ENCODE data around the gene LST1. TPM values are rescaled to one million over a fixed set of nuclear protein-coding genes. Genes with fewer than 3 reads are reported as not detected.

Gene LST1
- total RNA-seq, 1 experiment from 2014 or later = not detected

GRCh38 chr6:31621320-31621939 is 35.4 kb downstream of the LST1 start:
- Histone ChIP-seq H3K4me3 (ENCODE audit: low read length) (peak overlapping the region; percentile 99), H3K9me3 (ENCODE audit: low read length) (no peaks in the 10 kb centered on the region), H3K9ac (ENCODE audit: low read length) (peak overlapping the region; percentile 99), H3K9me2 (replicated peaks; ENCODE audit: low read length) (no peaks in the 10 kb centered on the region), H4K20me1 (ENCODE audit: low read length) (peaks cover 24% of the 10 kb centered on the region), H2AFZ (ENCODE audit: low read length) (0 out of 2 replicates have a peak overlapping the region, but pooled peaks have one; percentile 58), H3K36me3 (ENCODE audit: low read depth, low read length) (peaks cover 30% of the 10 kb centered on the region), H3F3A (ENCODE audit: low read length, unreplicated experiment) (no peaks in the 10 kb centered on the region), H3K27ac (ENCODE audit: low read length) (peak overlapping the region; percentile 79), H3K79me2 (ENCODE audit: low read length) (peaks cover 52% of the 10 kb centered on the region), H3K27me3 (ENCODE audit: low read length) (no peaks in the 10 kb centered on the region), H3K4me1 (ENCODE audit: insufficient read depth, low read length) (peaks cover 17% of the 10 kb centered on the region), H3K4me2 (ENCODE audit: low read length) (peak overlapping the region; percentile 98)
- DNase-seq = no peak
- BruUV-seq (replicated peaks) = TSS peak; percentile 53
- TF ChIP-seq EZH2phosphoT487 (IDR thresholded peaks at IDR 0.05; ENCODE audit: borderline replicate concordance, low read length) (no peak), CTCF (conservative IDR thresholded peaks at IDR 0.05; ENCODE audit: low read depth, low read length) (no peak), EZH2 (IDR thresholded peaks at IDR 0.05; ENCODE audit: low read length, unreplicated experiment) (no peak)
- POLR2A ChIA-PET (ENCODE audit: unreplicated experiment) = interaction anchor here (0.8 kb wide), 1 partner anchor 30 kb away, joined by 7 read pairs; no protein-coding TSS in a partner anchor
- CTCF ChIA-PET = no interaction called here
- ATAC-seq = no peak
- intact Hi-C loops (cut with micrococcal nuclease) = no loop called here

- BruUV-seq (replicated peaks) = no TSS peak
- peaks cover 35% of the 10 kb centered on the region for H3K36me3 ChIP-seq (ENCODE audit: low read depth, low read length)
- peak overlapping the region; percentile 98 for H3K4me2 ChIP-seq (ENCODE audit: low read length)
- H3K9ac ChIP-seq (ENCODE audit: low read length) = peak overlapping the region; percentile 99
- H3K27ac ChIP-seq (ENCODE audit: low read length) = peak overlapping the region; percentile 79
- H3K27me3 ChIP-seq (ENCODE audit: low read length) = no peaks in the 10 kb centered on the region
- ChIA-PET CTCF (no interaction called here), POLR2A (ENCODE audit: unreplicated experiment) (interaction anchor here (0.8 kb wide), 1 partner anchor 30 kb away, joined by 7 read pairs; no protein-coding TSS in a partner anchor)
- no peak overlapping the region for H2AFZ ChIP-seq (ENCODE audit: low read length)
- no peak for TF ChIP-seq EZH2phosphoT487 (IDR thresholded peaks at IDR 0.05; ENCODE audit: borderline replicate concordance, low read length)
- intact Hi-C loops (cut with micrococcal nuclease) = no loop called here
- no peaks in the 10 kb centered on the region for H3K9me3 ChIP-seq (ENCODE audit: low read length)
- no peak for ATAC-seq
- no peaks in the 10 kb centered on the region for H3K9me2 ChIP-seq (replicated peaks; ENCODE audit: low read length)
- peaks cover 24% of the 10 kb centered on the region for H4K20me1 ChIP-seq (ENCODE audit: low read length)
- peak overlapping the region; percentile 99 for H3K4me3 ChIP-seq (ENCODE audit: low read length)
- peaks cover 52% of the 10 kb centered on the region for H3K79me2 ChIP-seq (ENCODE audit: low read length)
- H3K4me1 ChIP-seq (ENCODE audit: insufficient read depth, low read length) = peaks cover 17% of the 10 kb centered on the region
- no peaks in the 10 kb centered on the region for H3F3A ChIP-seq (ENCODE audit: low read length, unreplicated experiment)
- peak; percentile 53 for DNase-seq
Observed at GRCh38 chr6:31621991-31622390, 35.9 kb downstream of the LST1 start.

- CTCF ChIA-PET = no interaction called here
- Histone ChIP-seq H3K27me3 (ENCODE audit: low read length) (no peaks in the 10 kb centered on the region), H3K9me2 (replicated peaks; ENCODE audit: low read length) (no peaks in the 10 kb centered on the region), H3K9ac (ENCODE audit: low read length) (peak overlapping the region; percentile 99), H3K27ac (ENCODE audit: low read length) (peak overlapping the region; percentile 79), H3K9me3 (ENCODE audit: low read length) (no peaks in the 10 kb centered on the region), H3K79me2 (ENCODE audit: low read length) (peaks cover 52% of the 10 kb centered on the region), H3K4me3 (ENCODE audit: low read length) (peak overlapping the region; percentile 99), H3K36me3 (ENCODE audit: low read depth, low read length) (peaks cover 42% of the 10 kb centered on the region), H2AFZ (ENCODE audit: low read length) (no peak overlapping the region), H3K4me1 (ENCODE audit: insufficient read depth, low read length) (peaks cover 17% of the 10 kb centered on the region), H3K4me2 (ENCODE audit: low read length) (peak overlapping the region; percentile 98), H4K20me1 (ENCODE audit: low read length) (peaks cover 24% of the 10 kb centered on the region), H3F3A (ENCODE audit: low read length, unreplicated experiment) (no peaks in the 10 kb centered on the region)
- ATAC-seq (no peak), DNase-seq (peak; percentile 60)
- POLR2A ChIA-PET (ENCODE audit: unreplicated experiment) = interaction anchor here (0.5 kb wide), 1 partner anchor 29 kb away, joined by 4 read pairs; no protein-coding TSS in a partner anchor
- intact Hi-C loops (cut with micrococcal nuclease) = no loop called here
- BruUV-seq (replicated peaks) = no TSS peak
- no peak for TF ChIP-seq EZH2 (IDR thresholded peaks at IDR 0.05; ENCODE audit: low read length, unreplicated experiment)
- TF ChIP-seq EZH2phosphoT487 (IDR thresholded peaks at IDR 0.05; ENCODE audit: borderline replicate concordance, low read length) = no peak
- TF ChIP-seq CTCF (conservative IDR thresholded peaks at IDR 0.05; ENCODE audit: low read depth, low read length) = no peak
Observed at GRCh38 chr6:31622684-31623091, 36.6 kb downstream of the LST1 start.

Data from PC-3 (cell line).